Fibroblast of villous mesenchyme (primary cell): ENCODE results near the gene ALDH3B1. TPM values are rescaled to one million over a fixed set of nuclear protein-coding genes. Genes with fewer than 3 reads are reported as not detected.

Experiments used
- DNase-seq: peaks from one replicate; pipeline ENCODE4 v3.0.0-alpha.2; 2010; ENCODE audit warnings: low read depth
- H3K4me3 ChIP-seq: 2 replicates; pipeline ENCODE4 v1.5.1; 2011; ENCODE audit warnings: low read depth, mild to moderate bottlenecking, low read length
- total RNA-seq: library from RNA; depleted of rRNA; stranded (reverse); fragments of >200 nt; gene quantifications from 2 replicates; pipeline ENCODE4 v1.2.3, GENCODE V29; 2012
- TF ChIP-seq, protein P1 (sequence below): IDR thresholded peaks from 2 replicates; pipeline ENCODE4 v1.5.1; 2012; ENCODE audit warnings: low read depth, mild to moderate bottlenecking, low read length; ENCODE audit not compliant: insufficient read depth

The ALDH3B1 gene
- total RNA-seq, 1 donor: 20.7 TPM

DNA sequence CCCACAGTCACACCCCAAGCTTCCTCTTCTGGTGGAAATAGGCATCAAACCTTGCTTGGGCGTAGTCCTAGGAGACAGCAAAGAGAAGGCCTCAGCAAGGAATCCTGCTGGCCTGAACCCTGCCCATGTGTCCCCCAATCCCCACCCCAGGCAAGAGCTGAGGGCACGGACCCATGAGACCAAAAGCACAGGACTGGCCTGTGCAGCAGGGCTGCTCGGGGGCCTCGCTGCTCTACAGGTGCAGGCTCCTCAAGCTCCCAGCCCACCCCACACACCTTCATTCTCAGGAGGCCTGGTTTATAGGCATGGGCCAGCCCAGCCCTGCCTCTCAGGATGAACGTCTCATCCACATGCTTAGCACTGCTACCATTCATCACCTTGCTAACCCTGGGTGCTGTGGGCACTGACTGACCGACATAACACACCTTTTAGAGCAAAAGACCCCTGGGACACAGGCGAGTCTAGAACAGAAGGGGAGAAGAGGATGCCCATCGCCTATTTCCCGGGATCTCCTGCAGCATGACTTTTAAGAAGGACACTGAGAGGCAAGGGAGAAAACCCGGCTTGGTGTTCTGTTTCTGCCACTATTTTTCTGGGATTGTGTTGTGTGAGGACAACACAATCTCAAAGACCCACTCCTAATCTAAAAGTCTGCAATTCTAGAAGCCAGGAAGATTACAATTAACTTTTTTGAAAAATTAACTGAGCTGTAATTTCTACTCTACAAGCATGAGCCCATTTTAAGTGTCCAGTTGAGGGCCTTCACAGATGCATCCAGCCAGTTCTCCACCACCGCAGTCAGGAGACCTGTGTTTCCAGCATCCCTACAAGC lies 44.1 kb downstream of the ALDH3B1 start:
- no peak for DNase-seq
- TF ChIP-seq, protein P1, sequence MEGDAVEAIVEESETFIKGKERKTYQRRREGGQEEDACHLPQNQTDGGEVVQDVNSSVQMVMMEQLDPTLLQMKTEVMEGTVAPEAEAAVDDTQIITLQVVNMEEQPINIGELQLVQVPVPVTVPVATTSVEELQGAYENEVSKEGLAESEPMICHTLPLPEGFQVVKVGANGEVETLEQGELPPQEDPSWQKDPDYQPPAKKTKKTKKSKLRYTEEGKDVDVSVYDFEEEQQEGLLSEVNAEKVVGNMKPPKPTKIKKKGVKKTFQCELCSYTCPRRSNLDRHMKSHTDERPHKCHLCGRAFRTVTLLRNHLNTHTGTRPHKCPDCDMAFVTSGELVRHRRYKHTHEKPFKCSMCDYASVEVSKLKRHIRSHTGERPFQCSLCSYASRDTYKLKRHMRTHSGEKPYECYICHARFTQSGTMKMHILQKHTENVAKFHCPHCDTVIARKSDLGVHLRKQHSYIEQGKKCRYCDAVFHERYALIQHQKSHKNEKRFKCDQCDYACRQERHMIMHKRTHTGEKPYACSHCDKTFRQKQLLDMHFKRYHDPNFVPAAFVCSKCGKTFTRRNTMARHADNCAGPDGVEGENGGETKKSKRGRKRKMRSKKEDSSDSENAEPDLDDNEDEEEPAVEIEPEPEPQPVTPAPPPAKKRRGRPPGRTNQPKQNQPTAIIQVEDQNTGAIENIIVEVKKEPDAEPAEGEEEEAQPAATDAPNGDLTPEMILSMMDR: no peak
- no peak overlapping the region for H3K4me3 ChIP-seq

DNA sequence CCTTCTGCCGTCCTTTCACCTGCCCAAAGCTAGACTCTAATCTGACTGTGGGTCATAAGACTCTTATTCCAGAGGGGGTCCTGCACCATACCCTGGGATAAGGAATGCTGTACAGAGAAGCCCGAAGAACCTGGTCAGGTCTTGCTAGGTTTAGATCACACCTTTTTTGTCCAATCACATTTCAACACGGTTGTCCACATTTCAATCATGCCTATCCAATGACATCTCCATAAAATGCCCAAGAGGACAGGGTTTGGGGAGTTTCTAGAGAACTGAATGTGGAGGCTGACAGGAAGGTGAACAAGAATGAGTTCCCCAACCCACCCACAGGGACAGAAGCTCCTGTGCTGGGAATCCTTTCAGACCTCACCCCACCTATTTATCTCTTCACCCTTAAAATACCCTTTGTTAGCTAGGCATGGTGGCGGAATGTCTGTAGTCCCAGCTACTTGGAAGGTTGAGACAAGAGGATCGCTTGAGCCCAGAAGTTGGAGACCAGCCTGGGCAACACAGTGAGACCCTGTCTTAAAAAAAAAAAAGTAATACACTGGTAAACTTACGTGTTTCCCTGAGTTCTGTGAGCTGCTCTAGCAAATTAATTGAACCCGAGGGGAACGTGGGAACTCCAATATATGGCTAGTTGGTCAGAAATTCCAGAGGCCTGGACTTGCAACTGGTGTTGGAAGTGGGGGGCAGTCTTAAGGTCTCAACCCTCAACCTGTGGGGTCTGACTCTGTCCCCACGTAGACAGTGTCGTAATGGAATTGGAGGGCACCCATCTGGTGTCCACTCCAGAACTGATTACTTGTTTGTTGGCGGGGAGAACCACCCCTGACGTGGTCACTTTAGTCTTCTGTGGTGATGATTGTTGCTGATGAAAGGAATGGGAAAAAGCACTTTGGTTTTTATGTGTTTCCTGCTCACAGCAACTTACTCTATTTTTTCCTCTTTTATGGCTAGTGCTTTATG lies 46.5 kb downstream of the ALDH3B1 start:
- DNase-seq: no peak
- no peak overlapping the region for H3K4me3 ChIP-seq
- TF ChIP-seq, protein P1: no peak

- no peak overlapping the region for H3K4me3 ChIP-seq
- TF ChIP-seq, protein P1: no peak
- DNase-seq: no peak
Measured at GRCh38 chr11:68057807-68058206, 47.7 kb downstream of the ALDH3B1 start.

- DNase-seq: no peak
- TF ChIP-seq, protein P1: no peak
- H3K4me3 ChIP-seq: no peak overlapping the region
Measured at GRCh38 chr11:68061508-68061907, 51.4 kb downstream of the ALDH3B1 start.

DNA sequence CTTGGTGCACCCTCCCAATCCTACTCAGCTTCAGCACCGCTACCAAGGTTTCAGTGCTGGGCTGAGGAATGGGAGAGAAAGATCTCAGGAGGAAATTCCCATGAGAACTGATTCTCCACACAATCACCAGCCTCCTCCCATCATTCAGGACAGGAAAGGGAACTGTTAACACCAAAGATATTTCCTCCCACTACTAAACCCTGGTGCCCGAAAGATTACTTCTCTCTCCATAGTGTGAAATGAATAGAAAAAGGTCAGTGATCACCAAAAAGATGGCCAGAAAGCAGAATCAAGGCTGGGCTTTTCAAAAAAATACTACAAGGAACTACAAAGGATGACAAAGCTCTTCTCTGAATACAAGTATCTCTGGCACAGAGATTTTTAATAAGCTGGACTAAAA lies 54.8 kb downstream of the ALDH3B1 start:
- no peak overlapping the region for H3K4me3 ChIP-seq
- DNase-seq: no peak
- TF ChIP-seq, protein P1: no peak

- TF ChIP-seq, protein P1: no peak
- no peak for DNase-seq
- H3K4me3 ChIP-seq: no peak overlapping the region
Measured at GRCh38 chr11:68065841-68066240, 55.7 kb downstream of the ALDH3B1 start.
